A549 treated with ZK216348 at 1 μM for 4 hours (cell line): ENCODE results near the gene KANSL1. TPM values are rescaled to one million over a fixed set of nuclear protein-coding genes. Genes with fewer than 3 reads are reported as not detected.

Source experiments
- total RNA-seq: library from RNA; stranded (reverse); fragments of 200-300 nt; extraction: Qiagen RNA extraction; gene quantifications from 5 replicates; pipeline ENCODE4 v1.2.3, GENCODE V29; 2022; ENCODE audit warnings: low read depth

Gene KANSL1, protein sequence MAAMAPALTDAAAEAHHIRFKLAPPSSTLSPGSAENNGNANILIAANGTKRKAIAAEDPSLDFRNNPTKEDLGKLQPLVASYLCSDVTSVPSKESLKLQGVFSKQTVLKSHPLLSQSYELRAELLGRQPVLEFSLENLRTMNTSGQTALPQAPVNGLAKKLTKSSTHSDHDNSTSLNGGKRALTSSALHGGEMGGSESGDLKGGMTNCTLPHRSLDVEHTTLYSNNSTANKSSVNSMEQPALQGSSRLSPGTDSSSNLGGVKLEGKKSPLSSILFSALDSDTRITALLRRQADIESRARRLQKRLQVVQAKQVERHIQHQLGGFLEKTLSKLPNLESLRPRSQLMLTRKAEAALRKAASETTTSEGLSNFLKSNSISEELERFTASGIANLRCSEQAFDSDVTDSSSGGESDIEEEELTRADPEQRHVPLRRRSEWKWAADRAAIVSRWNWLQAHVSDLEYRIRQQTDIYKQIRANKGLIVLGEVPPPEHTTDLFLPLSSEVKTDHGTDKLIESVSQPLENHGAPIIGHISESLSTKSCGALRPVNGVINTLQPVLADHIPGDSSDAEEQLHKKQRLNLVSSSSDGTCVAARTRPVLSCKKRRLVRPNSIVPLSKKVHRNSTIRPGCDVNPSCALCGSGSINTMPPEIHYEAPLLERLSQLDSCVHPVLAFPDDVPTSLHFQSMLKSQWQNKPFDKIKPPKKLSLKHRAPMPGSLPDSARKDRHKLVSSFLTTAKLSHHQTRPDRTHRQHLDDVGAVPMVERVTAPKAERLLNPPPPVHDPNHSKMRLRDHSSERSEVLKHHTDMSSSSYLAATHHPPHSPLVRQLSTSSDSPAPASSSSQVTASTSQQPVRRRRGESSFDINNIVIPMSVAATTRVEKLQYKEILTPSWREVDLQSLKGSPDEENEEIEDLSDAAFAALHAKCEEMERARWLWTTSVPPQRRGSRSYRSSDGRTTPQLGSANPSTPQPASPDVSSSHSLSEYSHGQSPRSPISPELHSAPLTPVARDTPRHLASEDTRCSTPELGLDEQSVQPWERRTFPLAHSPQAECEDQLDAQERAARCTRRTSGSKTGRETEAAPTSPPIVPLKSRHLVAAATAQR (N-terminal part only)
- total RNA-seq = 21.7 to 27.0 TPM (median 23.6 TPM) in 5 replicates

GRCh38 chr17:46193151-46193625 is at the start of gene KANSL1:
KANSL1 (minus strand) TSS chr17:46193429; CDS start chr17:46172143, 21,286 bp downstream.

GRCh38 chr17:45998987-45999899 is 194.0 kb downstream of the KANSL1 start, which contains the start of gene STH:
STH (plus strand) TSS chr17:45999250; CDS start chr17:45999280, 30 bp downstream.

Other genes with a start within 250 kb of the KANSL1 start
- gene STH, start 194.2 kb downstream of the KANSL1 start, total RNA-seq = not detected in 5 replicates
- gene LRRC37A, start 101.7 kb upstream of the KANSL1 start, total RNA-seq = 0.67 to 1.2 TPM (median 0.75 TPM) in 5 replicates
- gene ARL17B, start 168.3 kb upstream of the KANSL1 start, total RNA-seq = 4.0 to 10.1 TPM (median 6.2 TPM) in 5 replicates